ENCODE measurements around the gene FGF6. TPM values are rescaled to one million over a fixed set of nuclear protein-coding genes. Genes with fewer than 3 reads are reported as not detected.

Gene FGF6
- total RNA-seq, 1 experiment from 2014 or later = not detected

DNA sequence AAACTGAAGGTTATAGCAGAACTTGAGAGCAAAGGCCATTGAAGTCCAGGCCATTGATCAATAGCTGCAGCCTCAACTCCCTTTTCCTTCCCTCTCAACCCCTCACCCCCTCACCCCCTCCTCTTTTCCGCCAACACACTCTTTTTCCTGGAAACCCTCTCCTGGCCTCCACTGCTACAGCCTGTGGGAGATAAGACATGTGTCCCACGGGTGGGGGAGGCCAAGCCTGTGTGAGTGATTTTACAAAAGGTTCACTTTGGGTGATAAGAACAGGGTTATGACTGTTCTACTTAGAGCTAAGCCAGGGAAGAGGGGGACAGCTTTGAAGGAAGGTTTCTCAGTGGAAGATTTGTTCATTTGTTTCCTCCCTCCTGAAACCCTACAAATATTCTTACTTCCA lies 57.0 kb downstream of the FGF6 start:
- POLR2A ChIA-PET = no interaction called here
- Histone ChIP-seq H3K36me3 (ENCODE audit: control insufficient read depth, insufficient read depth, low read length) (no peaks in the 10 kb centered on the region), H3K4me3 (ENCODE audit: low read depth in 2 of 2, low read length in 2 of 2) (no peak overlapping the region), H3K27ac (ENCODE audit: low read length) (no peak overlapping the region), H3K4me1 (ENCODE audit: control insufficient read depth, insufficient read depth, low read length) (no peaks in the 10 kb centered on the region), H3K9me3 (ENCODE audit: control insufficient read depth, insufficient read depth, low read depth, low read length) (no peaks in the 10 kb centered on the region), H3K27me3 (ENCODE audit: control insufficient read depth, insufficient read depth, low read length) (no peaks in the 10 kb centered on the region; the same call in 1 of the 2 replicates)
- CTCF ChIA-PET = no interaction called here
- DNase-seq (ENCODE audit: low read depth, low spot score) = no peak
- no peak for TF ChIP-seq POLR2AphosphoS5 (IDR thresholded peaks at IDR 0.05; ENCODE audit: low read depth, low read length)
- TF ChIP-seq, protein P1, sequence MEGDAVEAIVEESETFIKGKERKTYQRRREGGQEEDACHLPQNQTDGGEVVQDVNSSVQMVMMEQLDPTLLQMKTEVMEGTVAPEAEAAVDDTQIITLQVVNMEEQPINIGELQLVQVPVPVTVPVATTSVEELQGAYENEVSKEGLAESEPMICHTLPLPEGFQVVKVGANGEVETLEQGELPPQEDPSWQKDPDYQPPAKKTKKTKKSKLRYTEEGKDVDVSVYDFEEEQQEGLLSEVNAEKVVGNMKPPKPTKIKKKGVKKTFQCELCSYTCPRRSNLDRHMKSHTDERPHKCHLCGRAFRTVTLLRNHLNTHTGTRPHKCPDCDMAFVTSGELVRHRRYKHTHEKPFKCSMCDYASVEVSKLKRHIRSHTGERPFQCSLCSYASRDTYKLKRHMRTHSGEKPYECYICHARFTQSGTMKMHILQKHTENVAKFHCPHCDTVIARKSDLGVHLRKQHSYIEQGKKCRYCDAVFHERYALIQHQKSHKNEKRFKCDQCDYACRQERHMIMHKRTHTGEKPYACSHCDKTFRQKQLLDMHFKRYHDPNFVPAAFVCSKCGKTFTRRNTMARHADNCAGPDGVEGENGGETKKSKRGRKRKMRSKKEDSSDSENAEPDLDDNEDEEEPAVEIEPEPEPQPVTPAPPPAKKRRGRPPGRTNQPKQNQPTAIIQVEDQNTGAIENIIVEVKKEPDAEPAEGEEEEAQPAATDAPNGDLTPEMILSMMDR (IDR thresholded peaks at IDR 0.05) = no peak
- TF ChIP-seq TCF7L2 (IDR thresholded peaks at IDR 0.05; ENCODE audit: low read depth, low read length) = no peak
- no peak for TF ChIP-seq SIN3A (IDR thresholded peaks at IDR 0.05; ENCODE audit: borderline replicate concordance, insufficient read depth, low read depth, low read length)
- TF ChIP-seq, protein P2, sequence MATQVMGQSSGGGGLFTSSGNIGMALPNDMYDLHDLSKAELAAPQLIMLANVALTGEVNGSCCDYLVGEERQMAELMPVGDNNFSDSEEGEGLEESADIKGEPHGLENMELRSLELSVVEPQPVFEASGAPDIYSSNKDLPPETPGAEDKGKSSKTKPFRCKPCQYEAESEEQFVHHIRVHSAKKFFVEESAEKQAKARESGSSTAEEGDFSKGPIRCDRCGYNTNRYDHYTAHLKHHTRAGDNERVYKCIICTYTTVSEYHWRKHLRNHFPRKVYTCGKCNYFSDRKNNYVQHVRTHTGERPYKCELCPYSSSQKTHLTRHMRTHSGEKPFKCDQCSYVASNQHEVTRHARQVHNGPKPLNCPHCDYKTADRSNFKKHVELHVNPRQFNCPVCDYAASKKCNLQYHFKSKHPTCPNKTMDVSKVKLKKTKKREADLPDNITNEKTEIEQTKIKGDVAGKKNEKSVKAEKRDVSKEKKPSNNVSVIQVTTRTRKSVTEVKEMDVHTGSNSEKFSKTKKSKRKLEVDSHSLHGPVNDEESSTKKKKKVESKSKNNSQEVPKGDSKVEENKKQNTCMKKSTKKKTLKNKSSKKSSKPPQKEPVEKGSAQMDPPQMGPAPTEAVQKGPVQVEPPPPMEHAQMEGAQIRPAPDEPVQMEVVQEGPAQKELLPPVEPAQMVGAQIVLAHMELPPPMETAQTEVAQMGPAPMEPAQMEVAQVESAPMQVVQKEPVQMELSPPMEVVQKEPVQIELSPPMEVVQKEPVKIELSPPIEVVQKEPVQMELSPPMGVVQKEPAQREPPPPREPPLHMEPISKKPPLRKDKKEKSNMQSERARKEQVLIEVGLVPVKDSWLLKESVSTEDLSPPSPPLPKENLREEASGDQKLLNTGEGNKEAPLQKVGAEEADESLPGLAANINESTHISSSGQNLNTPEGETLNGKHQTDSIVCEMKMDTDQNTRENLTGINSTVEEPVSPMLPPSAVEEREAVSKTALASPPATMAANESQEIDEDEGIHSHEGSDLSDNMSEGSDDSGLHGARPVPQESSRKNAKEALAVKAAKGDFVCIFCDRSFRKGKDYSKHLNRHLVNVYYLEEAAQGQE (IDR thresholded peaks at IDR 0.05; ENCODE audit: insufficient read depth in 1 of 2, low read depth in 2 of 2, low read length in 1 of 2) = no peak
- no peak for ATAC-seq
- in situ Hi-C loops (cut with HindIII; ENCODE audit: low pct_unique_long_range_greater_than_20kb, low sequenced_read_pairs) (no loop called here), intact Hi-C loops (cut with micrococcal nuclease; ENCODE audit: unreplicated experiment) (no loop called here)
- no TSS peak for BruUV-seq (replicated peaks)

DNA sequence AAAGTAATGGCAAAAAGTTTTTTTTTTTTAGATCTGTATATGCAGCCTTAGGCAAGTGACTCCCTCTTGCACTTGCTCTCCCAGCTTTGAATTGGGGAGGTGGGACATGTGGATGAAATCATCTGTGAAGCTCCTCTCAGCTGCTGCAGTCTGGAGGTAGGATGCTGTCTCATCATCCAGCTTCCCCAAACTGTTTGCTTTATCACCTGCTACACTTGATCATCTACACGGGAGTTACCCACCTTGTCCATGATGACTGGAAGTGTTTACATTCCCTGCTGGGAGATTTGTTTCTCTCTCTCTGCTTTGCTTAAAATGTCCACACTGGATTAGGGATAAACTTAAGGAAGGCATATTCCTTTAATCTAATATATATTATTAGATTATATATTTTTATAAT lies 57.6 kb downstream of the FGF6 start:
- ATAC-seq = no peak
- intact Hi-C loops (cut with micrococcal nuclease; ENCODE audit: unreplicated experiment) (no loop called here), in situ Hi-C loops (cut with HindIII; ENCODE audit: low pct_unique_long_range_greater_than_20kb, low sequenced_read_pairs) (no loop called here)
- Histone ChIP-seq H3K36me3 (ENCODE audit: control insufficient read depth, insufficient read depth, low read length) (no peaks in the 10 kb centered on the region), H3K27me3 (ENCODE audit: control insufficient read depth, insufficient read depth, low read length) (no peaks in the 10 kb centered on the region; the same call in 1 of the 2 replicates), H3K4me3 (ENCODE audit: low read depth in 2 of 2, low read length in 2 of 2) (no peak overlapping the region), H3K27ac (ENCODE audit: low read length) (no peak overlapping the region), H3K9me3 (ENCODE audit: control insufficient read depth, insufficient read depth, low read depth, low read length) (no peaks in the 10 kb centered on the region), H3K4me1 (ENCODE audit: control insufficient read depth, insufficient read depth, low read length) (no peaks in the 10 kb centered on the region)
- DNase-seq (ENCODE audit: low read depth, low spot score) = no peak
- TF ChIP-seq POLR2AphosphoS5 (IDR thresholded peaks at IDR 0.05; ENCODE audit: low read depth, low read length) (no peak), SIN3A (IDR thresholded peaks at IDR 0.05; ENCODE audit: borderline replicate concordance, insufficient read depth, low read depth, low read length) (no peak), TCF7L2 (IDR thresholded peaks at IDR 0.05; ENCODE audit: low read depth, low read length) (no peak)
- TF ChIP-seq, protein P1 (IDR thresholded peaks at IDR 0.05) = no peak
- TF ChIP-seq, protein P2 (IDR thresholded peaks at IDR 0.05; ENCODE audit: insufficient read depth in 1 of 2, low read depth in 2 of 2, low read length in 1 of 2) = no peak
- no TSS peak for BruUV-seq (replicated peaks)
- ChIA-PET CTCF (no interaction called here), POLR2A (no interaction called here)
